HL-60 (cell line): ENCODE data around the gene ADGRE2.
"Not testable (repeated sequence)": the region's sequence is repeated elsewhere in the genome, so short reads cannot be mapped to it uniquely, and the experiment has no call there.

Source experiments
- DNase-seq, 2 experiments: peaks; one replicate each; pipeline ENCODE4 v3.0.0-alpha.2; 2010 to 2020; ENCODE audit warnings: low read depth in 1 of 2, low spot score in 1 of 2
- H3K27ac ChIP-seq: fragments of 250-450 bp; sonication (Bioruptor Pico); replicated peaks from 2 replicates; pipeline ENCODE4 v1.5.1; 2020; ENCODE audit warnings: mild to moderate bottlenecking, moderate library complexity
- H3K27me3 ChIP-seq: fragments of 250-450 bp; sonication (Bioruptor Pico); 2 replicates; pipeline ENCODE4 v1.5.1; 2021; ENCODE audit warnings: mild to moderate bottlenecking, moderate library complexity; ENCODE audit not compliant: insufficient read depth, poor library complexity, severe bottlenecking
- H3K4me3 ChIP-seq: replicated peaks from 2 replicates; pipeline ENCODE4 v1.5.1; 2011; ENCODE audit warnings: mild to moderate bottlenecking, control low read depth, low read length; ENCODE audit not compliant: insufficient read depth
- CTCF ChIP-seq: IDR thresholded peaks from one replicate; pipeline ENCODE4 v1.5.1; 2011; ENCODE audit warnings: low read length, control low read depth, inconsistent platforms; ENCODE audit not compliant: insufficient read depth
- GABPA ChIP-seq: IDR thresholded peaks from 2 replicates; pipeline ENCODE4 v1.6.1; 2012; ENCODE audit warnings: low read depth
- POLR2AphosphoS5 ChIP-seq: IDR thresholded peaks from 2 replicates; pipeline ENCODE4 v1.6.1; 2012; ENCODE audit warnings: low read depth
- SPI1 ChIP-seq: IDR thresholded peaks from 2 replicates; pipeline ENCODE4 v1.6.1; 2012; ENCODE audit warnings: low read depth, mild to moderate bottlenecking, borderline replicate concordance
- TF ChIP-seq, protein P1 (sequence below): IDR thresholded peaks from 2 replicates; pipeline ENCODE4 v1.6.1; 2012; ENCODE audit warnings: low read depth; ENCODE audit not compliant: insufficient replicate concordance

The ADGRE2 gene

GRCh38 chr19:14780622-14781225 is 2.4 kb upstream of the ADGRE2 start:
- not testable (repeated sequence) for H3K4me3 ChIP-seq, H3K27ac ChIP-seq, H3K27me3 ChIP-seq
- DNase-seq: peak in 1 of 2 experiments; percentile 42
- peak; percentile 60 for TF ChIP-seq SPI1

DNA sequence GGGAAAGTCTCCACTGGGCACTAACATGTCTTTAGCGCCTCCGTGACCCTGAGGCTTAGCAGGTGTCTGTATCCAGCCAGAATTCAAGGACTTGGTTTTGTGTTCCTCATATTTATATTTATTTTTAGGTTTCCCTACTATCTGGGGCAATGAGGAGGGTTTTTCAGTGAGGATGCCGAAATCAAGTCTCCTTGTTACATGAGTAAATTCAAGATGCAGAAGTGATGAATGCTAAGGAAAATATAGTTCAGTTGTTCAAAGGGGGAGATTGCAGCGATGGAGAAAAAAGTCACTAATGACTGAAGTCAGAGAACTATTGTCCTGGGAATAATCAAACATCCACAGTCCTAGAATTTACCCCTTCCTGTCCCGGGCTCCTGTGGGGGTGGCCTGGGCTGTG is 791 bp upstream of the ADGRE2 start:
- no peaks in the 10 kb centered on the region for H3K27me3 ChIP-seq
- no peak overlapping the region for H3K27ac ChIP-seq
- DNase-seq: no peak
- TF ChIP-seq GABPA (no peak), CTCF (no peak), POLR2AphosphoS5 (no peak)
- TF ChIP-seq, protein P1, sequence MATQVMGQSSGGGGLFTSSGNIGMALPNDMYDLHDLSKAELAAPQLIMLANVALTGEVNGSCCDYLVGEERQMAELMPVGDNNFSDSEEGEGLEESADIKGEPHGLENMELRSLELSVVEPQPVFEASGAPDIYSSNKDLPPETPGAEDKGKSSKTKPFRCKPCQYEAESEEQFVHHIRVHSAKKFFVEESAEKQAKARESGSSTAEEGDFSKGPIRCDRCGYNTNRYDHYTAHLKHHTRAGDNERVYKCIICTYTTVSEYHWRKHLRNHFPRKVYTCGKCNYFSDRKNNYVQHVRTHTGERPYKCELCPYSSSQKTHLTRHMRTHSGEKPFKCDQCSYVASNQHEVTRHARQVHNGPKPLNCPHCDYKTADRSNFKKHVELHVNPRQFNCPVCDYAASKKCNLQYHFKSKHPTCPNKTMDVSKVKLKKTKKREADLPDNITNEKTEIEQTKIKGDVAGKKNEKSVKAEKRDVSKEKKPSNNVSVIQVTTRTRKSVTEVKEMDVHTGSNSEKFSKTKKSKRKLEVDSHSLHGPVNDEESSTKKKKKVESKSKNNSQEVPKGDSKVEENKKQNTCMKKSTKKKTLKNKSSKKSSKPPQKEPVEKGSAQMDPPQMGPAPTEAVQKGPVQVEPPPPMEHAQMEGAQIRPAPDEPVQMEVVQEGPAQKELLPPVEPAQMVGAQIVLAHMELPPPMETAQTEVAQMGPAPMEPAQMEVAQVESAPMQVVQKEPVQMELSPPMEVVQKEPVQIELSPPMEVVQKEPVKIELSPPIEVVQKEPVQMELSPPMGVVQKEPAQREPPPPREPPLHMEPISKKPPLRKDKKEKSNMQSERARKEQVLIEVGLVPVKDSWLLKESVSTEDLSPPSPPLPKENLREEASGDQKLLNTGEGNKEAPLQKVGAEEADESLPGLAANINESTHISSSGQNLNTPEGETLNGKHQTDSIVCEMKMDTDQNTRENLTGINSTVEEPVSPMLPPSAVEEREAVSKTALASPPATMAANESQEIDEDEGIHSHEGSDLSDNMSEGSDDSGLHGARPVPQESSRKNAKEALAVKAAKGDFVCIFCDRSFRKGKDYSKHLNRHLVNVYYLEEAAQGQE: no peak
- H3K4me3 ChIP-seq: no peak overlapping the region

GRCh38 chr19:14777645-14778044 is 715 bp downstream of the ADGRE2 start:
- DNase-seq, H3K27me3 ChIP-seq, H3K4me3 ChIP-seq, H3K27ac ChIP-seq: not testable (repeated sequence)

GRCh38 chr19:14775869-14776586 is 2.3 kb downstream of the ADGRE2 start:
- peak overlapping the region; percentile 67 for H3K4me3 ChIP-seq
- TF ChIP-seq GABPA: no peak
- peak; percentile 75 for TF ChIP-seq POLR2AphosphoS5
- TF ChIP-seq CTCF: no peak
- peak; percentile 53; the same call in 1 of the 2 replicates for TF ChIP-seq SPI1
- TF ChIP-seq, protein P1: no peak
- DNase-seq: peak; percentile 68 to 86
- H3K27ac ChIP-seq: peak overlapping the region; percentile 74
- no peaks in the 10 kb centered on the region for H3K27me3 ChIP-seq

GRCh38 chr19:14775326-14775725 is 3.0 kb downstream of the ADGRE2 start:
- Histone ChIP-seq H3K27ac (peak overlapping the region; percentile 74), H3K4me3 (peak overlapping the region; percentile 67)
- H3K27me3 ChIP-seq, DNase-seq: not testable (repeated sequence)
